KBM-7 (cell line): Measurements from ENCODE around the gene NSD2.

Source experiments
- DNase-seq: peaks from one replicate; pipeline ENCODE4 v3.0.0-alpha.2; 2015
- in situ Hi-C: fragments of 300-500 bp; cut with MboI; formaldehyde crosslinking; loops from 2 replicates; pipeline ENCODE4 v1.14.3; 2020; ENCODE audit warnings: low sequenced_read_pairs, low pct_unique_long_range_greater_than_20kb, mixed read lengths

Gene NSD2

DNA sequence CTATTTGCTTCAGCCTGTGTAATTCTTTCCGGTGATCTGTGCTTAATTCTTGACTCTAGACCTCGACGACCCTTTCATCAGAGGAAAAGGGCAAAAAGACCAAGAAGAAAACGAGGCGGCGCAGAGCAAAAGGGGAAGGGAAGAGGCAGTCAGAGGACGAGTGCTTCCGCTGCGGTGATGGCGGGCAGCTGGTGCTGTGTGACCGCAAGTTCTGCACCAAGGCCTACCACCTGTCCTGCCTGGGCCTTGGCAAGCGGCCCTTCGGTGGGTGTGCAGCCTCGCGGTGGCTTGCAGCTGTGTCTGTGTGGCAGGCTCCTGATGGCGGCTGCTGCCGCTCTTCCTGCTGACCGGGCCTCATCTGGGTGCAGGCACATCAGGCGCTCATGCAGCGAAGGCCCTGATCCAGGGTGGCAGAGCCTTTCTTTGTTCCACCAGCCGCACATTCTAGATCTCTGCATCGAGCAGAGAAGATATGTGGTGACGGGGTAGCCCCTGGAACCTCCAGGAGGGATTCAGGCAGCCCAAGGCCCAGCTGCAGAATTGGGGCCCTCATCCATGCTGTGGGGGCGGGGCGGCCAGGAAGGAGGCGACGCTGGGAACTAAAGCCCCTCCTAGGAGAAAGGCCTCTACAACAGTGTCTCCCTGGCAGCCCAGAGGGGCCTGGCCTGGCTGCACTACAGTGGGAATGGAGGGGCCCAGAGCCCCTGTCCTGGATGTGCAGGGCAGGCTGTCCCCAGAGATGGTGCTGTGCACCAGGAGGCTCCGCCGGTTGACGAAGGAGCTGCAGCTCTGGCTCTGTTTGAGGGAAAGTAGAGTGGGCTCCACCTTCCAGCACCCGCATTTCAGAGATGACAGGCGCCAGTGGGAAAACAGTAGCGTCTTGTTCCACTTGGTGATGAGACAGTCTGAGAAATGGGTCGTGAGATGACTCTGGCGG, 105.5 kb downstream of the NSD2 start:
- in situ Hi-C loops = no loop called here

DNA sequence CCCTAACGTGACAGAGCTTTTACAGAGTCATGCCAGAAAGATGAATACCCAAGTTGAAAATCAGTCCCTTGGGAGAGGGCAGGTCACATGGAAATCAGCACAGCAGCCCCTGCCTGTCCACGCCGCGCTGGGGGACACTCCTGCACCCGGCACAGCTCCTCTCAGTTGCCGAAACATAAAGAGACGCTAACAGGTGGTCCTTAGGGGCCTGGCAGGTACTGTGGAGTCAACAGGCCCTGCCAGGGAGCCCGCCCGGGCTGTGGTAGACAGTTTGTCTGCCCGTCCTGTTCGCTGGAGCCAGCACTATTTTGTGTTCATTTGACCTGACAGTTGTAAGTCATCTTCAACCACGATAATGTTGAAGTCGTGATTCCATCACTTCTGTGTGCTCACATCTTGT, 107.0 kb downstream of the NSD2 start:
- no peak for DNase-seq
- in situ Hi-C loops = no loop called here

More for the DNA sequence above, 105.5 kb downstream of the NSD2 start:
- no peak for DNase-seq

DNA sequence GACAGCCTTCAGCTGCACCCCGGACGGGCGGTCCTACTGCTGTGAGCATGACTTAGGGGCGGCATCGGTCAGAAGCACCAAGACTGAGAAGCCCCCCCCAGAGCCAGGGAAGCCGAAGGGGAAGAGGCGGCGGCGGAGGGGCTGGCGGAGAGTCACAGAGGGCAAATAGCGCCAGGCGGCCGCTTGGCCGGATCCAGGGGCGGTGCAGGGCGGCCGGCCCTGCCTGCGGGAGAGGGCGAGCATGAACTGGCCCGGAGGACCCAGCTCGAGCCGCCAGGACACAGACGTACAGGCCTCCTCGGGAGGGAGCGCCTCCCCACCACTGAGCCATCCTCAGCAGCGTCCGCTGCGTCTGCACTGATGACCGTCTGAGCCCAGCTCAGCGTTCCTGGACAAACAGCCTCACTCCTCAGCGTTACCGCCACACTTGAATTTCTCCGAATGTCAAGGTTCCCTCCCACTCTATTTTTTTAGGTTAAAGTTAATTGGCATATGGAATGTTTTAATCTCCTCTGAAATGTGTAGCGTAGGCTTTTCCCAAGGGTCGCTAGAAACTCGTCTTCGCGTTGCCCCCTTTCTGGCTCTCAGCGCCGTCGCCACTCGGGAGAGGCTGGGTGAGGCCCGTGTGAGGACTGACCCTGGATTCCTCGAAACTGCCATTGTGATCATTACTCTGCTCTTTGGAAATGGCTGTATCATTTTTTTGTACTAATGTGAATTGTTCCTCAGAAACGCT, 107.7 kb downstream of the NSD2 start:
- no peak for DNase-seq
- in situ Hi-C loops = no loop called here

DNA sequence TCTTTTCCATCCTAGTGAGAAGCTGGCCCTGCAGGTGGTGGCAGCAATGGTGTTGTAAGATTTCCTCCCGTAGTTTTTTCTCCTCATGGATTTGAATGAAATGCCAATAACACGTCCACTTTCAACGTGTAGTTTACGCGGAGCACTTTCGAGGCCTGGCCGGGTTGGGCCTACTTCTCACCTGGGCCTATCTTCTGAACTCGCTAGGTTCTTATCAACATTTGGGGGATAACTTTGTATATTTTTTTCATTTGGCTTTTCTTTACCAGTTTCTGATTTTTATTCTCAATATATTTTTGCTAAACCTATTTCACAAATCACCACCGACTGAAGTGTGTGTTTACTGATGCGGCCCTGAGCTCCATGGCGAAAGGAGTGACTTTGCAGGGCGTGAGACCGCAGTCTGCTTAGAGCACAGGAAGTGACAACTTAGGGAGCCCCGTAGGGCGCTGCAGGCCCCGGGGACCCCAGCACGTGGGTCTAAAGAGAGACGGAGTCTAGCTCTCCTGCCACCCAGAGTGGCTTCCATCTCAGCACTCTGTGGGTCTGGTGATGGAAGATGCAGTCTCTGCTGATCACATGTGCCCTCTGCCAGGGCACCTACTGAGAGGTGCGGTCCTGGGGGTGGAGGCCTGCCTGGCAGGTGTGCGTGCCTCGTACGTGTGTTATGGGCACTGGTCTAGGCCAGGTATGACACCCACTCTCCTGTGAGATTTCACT, 108.4 kb downstream of the NSD2 start:
- DNase-seq = no peak
- in situ Hi-C loops = no loop called here

DNA sequence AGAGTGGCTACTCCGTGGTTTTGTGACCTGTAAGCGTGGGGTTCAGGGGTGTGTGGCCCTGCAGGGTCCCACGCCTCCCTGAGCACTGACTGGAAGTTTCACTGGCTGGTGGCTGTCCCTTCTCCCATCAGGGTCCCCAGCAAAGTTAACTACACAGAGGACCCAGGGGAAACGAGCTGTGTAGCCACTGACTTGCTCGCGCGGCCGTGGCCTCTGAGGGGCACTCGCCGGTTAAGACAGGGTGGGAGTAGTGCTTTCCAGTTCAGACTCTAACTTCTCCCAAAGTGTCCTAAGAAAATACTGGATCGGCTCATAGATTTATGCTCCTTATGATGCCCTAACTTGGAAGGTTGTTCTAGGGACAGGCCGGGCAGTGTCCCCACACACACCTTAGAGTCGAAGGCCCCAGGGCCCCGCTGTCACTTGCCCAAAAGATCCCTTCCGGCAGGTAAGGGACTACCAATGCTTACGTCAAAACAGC, 109.4 kb downstream of the NSD2 start:
- DNase-seq = no peak
- in situ Hi-C loops = no loop called here

DNA sequence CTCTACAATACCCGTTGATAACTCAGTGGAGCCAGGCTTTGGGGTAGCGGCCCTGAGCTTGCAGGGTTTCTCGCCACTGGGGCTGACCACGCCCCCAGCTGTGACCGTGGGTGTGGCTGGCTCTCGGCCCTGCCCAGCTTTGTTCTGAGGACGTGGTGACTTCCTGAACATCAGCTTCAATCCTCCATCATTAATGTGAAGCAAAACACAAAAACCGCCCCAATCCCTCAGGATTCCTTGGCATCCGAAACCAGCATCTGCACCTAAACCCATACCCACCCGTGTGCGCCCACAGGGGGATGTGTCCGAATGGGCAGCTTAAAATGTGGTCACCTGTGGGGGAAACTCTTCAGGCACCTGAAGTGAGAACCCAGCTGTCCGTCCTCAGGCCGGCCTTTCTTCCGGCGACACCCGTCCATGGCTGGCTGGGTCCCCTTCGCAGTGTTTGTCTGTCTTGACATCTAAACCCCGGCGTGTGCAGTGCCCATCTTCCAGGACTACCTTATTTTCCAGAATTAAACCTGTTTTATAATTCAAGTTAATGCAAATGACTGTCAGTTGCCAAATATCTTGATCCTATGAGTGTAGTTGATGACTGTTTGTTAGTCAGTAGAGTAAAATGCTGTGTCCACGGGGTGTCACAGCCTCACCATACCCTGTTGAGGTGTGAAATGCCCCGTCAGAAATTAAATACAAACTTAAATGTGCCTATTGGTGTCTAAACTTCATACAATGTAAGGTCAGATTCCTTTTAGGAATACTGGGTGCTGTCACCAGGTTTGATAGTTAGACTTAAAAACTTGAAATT, 110.3 kb downstream of the NSD2 start:
- in situ Hi-C loops = no loop called here
- DNase-seq = no peak

DNA sequence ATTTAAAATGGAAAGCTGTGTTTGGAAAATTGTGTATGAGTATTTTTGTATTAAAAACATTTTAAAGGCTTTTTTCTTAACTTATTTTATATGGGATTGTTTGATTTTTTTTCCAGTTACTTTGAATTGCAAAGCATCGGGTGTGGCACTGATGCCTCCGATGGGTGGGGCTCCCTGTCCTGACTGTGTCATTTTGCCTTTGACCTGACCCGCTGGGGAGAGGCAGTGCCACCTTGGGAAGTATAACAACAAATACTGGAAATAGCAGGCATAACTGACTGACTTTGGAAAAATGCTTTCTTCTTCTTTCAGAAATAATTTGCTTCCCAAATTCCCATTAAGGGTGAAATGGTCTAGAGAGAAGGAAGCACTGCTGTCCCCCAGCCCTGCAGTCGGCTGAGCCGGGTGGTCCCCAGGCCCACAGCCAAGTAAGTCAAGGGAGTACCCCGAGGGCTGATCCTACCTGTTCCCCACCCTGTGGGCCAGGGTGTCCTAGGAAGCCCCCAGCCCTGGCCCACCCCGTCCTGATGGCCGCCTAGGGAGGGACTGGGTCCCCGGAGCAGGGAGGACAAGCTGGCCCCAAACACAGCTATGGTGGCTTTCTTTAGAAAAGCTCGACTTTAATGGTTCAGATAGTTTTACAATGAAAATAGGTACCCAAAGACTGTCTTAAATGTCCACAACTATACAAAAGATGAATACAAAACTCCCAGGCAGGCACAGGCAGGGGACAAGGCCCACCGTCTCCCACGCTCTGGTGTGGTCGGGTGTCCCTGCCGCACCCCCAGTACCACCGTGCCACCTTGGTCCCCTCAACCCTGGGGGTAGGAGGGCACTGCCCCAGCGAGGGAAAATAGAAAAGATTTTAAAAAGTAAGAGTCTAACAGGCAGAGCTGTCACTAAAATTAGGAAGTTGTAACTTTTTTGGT, 111.2 kb downstream of the NSD2 start:
- in situ Hi-C loops = no loop called here
- DNase-seq = no peak

DNA sequence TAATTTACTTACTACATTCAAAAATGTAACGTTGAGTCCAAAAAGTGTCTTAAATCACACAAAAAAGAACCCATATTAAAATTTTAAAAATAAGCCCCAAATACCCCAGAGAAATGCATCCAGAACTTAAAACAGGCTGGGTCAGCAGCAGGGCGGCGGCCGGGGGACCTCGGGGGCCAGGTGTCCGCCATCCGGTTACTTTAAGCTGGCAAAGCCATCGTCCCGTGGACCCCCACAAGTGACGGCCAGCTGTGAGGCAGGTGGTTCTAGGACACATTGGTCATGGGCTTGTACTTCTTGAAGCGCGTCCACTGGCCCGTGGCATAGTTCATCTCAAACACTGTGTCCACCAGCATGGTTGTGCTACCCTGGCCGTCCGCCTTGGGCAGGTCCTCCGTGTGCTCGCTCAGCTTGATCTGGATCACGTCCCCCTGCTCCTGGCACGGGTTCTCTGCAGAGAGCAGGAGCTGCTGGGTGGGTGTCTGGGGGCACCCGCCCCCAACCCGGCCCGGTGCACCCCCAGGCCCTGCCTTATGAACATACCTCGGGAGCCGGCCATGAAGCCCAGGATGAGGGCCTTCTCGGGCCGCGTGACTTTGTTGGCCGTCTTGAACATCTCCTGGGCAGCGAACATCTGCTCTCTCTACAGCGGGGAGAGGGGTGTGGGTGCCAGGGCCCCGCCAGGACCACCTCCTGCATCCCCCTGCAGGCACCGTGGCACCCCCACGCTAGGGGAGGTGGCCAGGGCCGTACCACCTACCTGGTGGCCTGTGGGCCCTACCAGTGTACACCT, 112.1 kb downstream of the NSD2 start:
- in situ Hi-C loops = no loop called here
- no peak for DNase-seq

DNA sequence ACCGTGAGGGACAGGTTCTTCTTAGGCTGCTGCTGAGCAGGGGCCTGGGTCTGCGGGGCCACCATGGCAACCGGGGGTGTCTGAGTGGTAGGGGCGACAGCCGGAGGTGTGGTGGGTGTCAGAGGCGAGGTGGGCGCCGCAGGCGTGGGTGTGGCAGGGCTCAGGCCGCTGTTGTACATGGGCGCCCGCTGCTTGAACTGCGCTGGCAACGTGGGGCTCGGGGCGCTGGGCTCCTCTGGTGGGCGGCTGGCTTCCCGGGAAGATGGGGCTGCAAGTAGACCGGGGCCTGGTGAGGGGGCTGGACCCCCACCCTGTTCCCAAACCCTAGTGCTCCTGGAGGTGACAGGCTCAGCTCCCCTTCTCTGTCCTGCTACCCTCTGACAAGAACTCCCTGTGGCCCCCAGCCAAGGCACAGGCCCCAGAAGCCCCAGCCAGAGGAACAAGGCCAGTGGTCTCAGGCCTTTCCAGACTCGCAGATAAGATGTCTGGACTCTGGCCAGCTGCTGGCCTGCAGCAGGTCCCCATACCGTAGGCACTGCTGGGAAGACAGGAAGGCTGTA, 112.7 kb downstream of the NSD2 start:
- in situ Hi-C loops = no loop called here
- DNase-seq = no peak

DNA sequence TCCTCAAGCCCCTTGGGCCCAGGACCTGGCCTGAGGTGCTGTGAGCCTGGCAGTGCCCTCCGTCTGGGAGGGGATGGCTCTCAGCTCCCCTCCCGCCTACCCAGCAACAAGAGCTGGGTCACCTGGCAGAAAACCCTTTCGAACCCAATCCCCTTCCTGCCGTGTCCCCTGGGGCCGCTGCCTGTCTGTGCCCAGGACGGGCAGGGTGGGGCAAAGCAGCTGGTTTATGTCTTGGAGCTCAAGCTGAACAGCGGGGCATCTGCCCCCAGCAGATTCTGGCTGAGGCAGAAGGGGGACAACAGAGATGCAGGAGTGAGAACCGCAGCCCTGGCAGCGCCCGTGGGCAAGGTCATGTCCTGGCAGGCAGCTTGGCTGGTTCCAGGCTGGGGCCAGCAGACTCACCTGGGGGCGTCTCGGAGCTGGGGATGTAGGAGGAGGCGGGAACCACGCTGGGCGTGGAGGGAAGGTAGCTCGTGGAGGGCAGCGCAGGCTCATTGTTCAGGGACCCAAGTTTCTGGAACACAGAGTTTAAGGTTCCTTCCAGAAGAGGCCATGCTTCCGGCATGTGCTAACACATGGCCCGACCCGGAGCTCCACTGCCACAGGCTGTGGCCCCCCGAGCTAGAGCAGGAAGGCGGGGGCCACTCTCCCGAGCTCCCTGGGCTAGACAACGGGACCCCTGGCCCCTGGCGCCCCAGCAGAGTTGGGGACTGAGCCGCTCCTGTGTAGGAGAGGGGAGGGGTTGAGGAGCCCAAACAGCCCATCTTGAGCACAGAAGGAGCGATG, 113.4 kb downstream of the NSD2 start:
- DNase-seq = no peak
- in situ Hi-C loops = no loop called here

DNA sequence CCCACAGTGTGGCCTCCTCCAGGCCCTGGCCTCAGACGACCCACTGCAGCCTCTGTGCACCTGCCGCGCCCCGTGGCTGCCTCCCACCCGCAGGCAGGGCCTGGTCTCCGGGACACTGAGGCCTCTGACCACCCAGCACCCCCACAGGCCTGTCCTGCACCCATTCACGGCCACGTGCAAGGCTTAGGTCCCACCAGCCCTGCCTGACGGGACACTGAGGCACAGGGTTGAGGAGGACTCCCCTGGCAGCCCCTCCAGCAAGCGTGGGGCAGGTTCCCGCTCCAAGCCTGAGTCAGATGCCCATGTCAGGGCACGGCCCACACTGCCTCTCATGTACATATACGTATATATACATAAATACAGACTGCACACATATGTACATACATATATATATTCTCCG, 114.1 kb downstream of the NSD2 start:
- DNase-seq = no peak
- in situ Hi-C loops = no loop called here

DNA sequence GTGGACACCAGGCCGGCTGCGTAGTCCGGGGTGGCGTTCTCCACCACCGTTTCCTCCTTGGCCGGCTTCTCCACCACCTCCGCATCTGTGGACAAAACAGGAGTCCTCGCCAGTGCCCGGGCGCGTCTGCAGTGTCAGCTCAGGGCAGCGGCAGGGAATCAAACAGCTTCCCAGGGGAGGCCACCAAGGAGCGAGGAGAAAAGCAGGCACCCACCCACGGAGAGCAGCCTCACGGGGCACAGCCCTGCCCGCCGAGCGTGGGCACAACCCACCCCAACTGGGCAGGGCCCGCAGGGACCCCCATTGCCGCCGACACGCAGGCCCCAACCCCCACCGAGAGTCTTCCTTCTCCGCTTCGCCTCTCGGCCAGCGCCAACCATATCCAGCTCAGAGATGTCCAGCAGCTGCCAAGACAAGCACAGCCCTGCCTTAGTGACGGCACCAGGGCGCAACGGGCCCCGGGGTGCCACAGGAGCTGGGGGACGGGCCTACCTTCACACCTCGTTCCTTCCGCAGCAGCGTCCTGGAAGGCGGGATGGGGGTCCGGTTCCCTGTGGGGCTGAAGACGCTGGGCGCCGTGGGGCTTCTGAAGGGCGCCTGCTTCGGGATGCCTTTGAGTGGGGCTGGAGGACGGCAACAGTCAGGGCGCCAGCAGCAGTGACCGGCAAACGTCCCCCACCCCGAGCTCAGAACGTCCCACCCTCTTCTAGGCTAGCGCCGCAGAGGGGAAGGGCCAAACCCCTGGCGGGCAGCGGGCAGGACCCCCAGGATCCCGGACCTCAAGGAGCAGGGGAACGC, 114.8 kb downstream of the NSD2 start:
- no peak for DNase-seq
- in situ Hi-C loops = no loop called here

DNA sequence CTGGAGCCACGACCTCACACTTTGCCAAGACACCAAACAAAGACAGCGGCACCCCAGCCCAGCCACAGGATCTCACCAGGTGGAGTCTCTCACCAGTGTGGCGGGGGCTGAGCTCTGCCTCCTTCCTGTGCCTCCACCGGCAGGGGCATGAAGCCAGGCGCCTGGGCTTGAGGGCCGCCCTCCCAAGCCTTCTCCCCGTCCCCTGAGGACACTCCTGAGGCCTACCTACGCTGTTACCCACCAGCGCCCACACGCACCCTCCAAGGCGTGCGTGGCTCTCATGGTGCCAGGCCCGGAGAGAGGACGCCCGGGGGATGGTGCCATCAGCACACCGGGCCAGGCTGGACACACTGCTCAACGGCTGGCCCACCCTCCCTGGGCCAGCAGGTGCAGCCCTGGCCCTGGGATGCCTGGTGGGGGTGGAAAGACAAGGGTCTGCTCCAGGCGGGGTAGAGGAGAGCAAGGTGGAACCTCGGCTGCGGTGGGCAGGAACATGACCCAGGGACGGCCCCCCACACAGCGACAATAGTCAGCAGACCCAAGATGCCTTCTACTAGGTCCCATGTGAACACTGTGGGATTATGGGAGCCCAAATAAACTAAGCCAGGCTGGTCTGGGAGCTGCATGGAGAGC, 115.5 kb downstream of the NSD2 start:
- in situ Hi-C loops = no loop called here
- no peak for DNase-seq

DNA sequence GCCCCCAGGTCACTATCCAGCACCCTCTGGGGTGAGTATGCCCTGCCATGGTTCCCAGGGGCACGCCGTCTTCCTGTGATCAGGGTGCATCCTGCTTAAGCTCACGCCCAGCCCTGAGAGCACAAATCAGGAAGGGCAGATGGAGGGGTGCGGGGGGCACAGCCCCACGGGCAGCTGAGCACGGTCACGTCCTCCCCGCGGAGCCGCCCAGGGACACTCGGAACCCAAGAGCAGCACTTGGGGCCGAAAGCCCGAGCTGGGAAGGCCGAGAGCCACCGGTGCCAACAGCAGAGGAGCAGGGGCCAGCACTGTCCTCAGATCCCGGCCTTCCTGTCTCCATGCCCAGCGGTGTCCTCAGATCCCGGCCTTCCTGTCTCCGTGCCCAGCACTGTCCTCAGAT, 116.1 kb downstream of the NSD2 start:
- DNase-seq = no peak
- in situ Hi-C loops = no loop called here

DNA sequence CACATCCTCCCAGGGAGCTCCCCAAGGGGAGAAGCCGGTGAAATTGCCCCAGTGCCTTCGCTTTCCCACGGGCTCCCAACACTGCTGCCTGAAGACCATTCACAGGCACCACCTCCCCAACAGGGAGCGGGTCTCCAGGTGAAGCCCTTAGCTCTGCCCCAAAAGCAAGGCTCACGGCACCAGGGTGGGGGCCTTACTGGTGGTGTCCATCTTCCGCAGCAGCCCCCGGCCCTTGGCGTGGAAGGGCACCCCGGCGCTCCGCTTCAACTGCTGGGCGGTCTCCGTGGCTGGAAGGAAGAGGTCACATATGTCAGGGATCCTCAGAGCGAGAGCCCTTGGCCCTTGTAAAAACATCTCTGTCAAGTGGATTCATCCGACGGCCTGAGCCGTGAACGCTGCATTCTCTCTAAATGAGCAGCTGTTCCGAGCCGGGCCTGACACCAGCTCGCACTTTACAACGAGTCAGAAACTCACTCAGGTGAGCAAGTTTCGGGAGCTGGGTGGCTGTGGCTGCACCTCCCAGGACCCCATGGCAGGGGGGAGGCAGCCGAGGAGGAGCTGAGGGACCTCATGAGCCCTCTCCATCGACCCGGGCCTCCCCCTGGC, 116.6 kb downstream of the NSD2 start:
- in situ Hi-C loops = no loop called here
- DNase-seq = no peak
